Keratinocyte (primary cell): ENCODE measurements around the gene MAP1S.

Experiments used
- EZH2 ChIP-seq: IDR thresholded peaks from one replicate; pipeline ENCODE4 v1.6.1; 2012; ENCODE audit warnings: inconsistent platforms, mild to moderate bottlenecking, low read length, moderate library complexity
- TF ChIP-seq, protein P1 (sequence below), 3 experiments: IDR thresholded peaks in 1 of 3; conservative IDR thresholded peaks in 1 of 3; optimal IDR thresholded peaks in 1 of 3; 2 replicates in 2 of 3; 3 replicates in 1 of 3; pipeline versions ENCODE3 to v1.5.1; 2011; ENCODE audit warnings: low read length in 3 of 3, mild to moderate bottlenecking in 3 of 3, moderate library complexity in 2 of 3, control low read depth in 1 of 3, inconsistent platforms in 1 of 3; ENCODE audit not compliant: insufficient read depth in 2 of 3; ENCODE audit errors: extremely low read depth in 1 of 3

DNA sequence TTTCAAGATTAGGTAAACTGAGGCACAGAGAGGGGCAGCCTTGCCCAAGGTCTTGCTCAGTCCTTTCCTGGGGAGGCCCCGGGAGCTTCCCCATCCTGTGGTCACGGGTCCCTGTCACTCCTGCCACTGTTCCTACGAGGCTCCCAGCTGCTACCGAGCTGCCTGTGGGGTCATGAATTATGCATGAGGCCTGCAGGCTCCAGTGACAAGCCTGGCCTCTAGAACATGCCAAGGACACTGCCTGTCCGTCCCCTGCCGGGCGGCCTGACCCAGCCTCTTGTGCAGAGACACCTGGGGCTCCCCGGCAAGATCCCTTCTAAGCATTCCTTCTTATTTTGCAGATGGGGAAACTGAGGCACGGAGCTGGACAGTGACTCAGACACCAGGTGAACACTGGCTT, 34.7 kb downstream of the MAP1S start:
- TF ChIP-seq, protein P1, sequence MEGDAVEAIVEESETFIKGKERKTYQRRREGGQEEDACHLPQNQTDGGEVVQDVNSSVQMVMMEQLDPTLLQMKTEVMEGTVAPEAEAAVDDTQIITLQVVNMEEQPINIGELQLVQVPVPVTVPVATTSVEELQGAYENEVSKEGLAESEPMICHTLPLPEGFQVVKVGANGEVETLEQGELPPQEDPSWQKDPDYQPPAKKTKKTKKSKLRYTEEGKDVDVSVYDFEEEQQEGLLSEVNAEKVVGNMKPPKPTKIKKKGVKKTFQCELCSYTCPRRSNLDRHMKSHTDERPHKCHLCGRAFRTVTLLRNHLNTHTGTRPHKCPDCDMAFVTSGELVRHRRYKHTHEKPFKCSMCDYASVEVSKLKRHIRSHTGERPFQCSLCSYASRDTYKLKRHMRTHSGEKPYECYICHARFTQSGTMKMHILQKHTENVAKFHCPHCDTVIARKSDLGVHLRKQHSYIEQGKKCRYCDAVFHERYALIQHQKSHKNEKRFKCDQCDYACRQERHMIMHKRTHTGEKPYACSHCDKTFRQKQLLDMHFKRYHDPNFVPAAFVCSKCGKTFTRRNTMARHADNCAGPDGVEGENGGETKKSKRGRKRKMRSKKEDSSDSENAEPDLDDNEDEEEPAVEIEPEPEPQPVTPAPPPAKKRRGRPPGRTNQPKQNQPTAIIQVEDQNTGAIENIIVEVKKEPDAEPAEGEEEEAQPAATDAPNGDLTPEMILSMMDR (optimal IDR thresholded peaks at IDR 0.05 in 1 of 3, IDR thresholded peaks at IDR 0.05 in 1 of 3, conservative IDR thresholded peaks at IDR 0.05 in 1 of 3; ENCODE audit: extremely low read depth in 1 of 3, insufficient read depth in 2 of 3, low read length in 3 of 3), result no peak
- TF ChIP-seq EZH2, result no peak
